ENCODE results near the gene NBR1. TPM values are rescaled to one million over a fixed set of nuclear protein-coding genes. Genes with fewer than 3 reads are reported as not detected.

NBR1 gene
- total and polyA plus RNA-seq, 4 donors: 18.2 to 74.6 (median 44.7) TPM

DNA sequence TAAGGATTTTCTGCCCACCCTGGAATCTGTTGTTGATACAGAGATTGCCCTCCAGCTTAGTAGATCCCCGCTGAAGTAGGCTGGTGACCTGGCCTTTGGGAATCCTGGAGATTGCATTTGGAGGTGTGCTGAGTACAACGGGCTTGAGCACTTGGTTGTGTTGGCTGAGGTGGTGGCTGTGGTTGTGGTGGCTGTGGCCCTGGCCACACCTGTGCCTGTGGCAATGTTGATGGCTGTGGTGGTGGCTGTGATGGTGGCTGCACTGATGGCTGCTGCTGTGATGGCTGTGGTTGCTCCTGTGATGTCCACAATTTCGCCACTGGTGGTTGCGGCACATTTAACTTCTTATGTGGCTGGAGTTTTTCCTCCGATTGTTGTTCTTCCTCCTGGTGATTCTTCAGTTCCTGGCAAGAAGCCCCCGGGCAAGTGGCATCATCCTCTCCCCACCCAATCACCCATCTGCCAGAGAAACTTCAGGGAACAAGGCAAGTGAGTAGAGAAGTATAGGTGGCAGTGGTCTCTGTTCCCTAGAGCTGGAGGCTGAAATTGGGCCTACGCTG, 53.2 kb downstream of the NBR1 start:
- no peak for DNase-seq (ENCODE audit: low spot score)

More for the DNA sequence above, 53.2 kb downstream of the NBR1 start:
- Histone ChIP-seq H3K27me3 (ENCODE audit: control insufficient read depth in 4 of 4, insufficient read depth in 4 of 4, low read length in 3 of 4) (no peaks in the 10 kb centered on the region), H3K4me3 (ENCODE audit: low read depth in 1 of 3, low read length in 3 of 3) (no peak overlapping the region), H3K9ac (ENCODE audit: low read depth in 1 of 2, low read length in 2 of 2) (no peak overlapping the region), H3K36me3 (ENCODE audit: control insufficient read depth in 4 of 4, insufficient read depth in 3 of 4, low read depth in 1 of 4, low read length in 3 of 4) (peaks cover 0 to 4% (median 1%) of the 10 kb centered on the region in 4 donors), H3K27ac (ENCODE audit: low read depth in 1 of 2, low read length in 2 of 2) (no peak overlapping the region), H3K4me1 (ENCODE audit: control insufficient read depth in 4 of 4, insufficient read depth in 4 of 4, low read length in 3 of 4) (no peaks in the 10 kb centered on the region), H3K9me3 (ENCODE audit: control insufficient read depth in 4 of 4, low read length in 3 of 4) (no peaks in the 10 kb centered on the region)
- TF ChIP-seq NR2F2 (IDR thresholded peaks at IDR 0.05): no peak
- TF ChIP-seq, protein P1, sequence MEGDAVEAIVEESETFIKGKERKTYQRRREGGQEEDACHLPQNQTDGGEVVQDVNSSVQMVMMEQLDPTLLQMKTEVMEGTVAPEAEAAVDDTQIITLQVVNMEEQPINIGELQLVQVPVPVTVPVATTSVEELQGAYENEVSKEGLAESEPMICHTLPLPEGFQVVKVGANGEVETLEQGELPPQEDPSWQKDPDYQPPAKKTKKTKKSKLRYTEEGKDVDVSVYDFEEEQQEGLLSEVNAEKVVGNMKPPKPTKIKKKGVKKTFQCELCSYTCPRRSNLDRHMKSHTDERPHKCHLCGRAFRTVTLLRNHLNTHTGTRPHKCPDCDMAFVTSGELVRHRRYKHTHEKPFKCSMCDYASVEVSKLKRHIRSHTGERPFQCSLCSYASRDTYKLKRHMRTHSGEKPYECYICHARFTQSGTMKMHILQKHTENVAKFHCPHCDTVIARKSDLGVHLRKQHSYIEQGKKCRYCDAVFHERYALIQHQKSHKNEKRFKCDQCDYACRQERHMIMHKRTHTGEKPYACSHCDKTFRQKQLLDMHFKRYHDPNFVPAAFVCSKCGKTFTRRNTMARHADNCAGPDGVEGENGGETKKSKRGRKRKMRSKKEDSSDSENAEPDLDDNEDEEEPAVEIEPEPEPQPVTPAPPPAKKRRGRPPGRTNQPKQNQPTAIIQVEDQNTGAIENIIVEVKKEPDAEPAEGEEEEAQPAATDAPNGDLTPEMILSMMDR (IDR thresholded peaks at IDR 0.05; ENCODE audit: low read depth, low read length, missing input control): no peak
- no peak for TF ChIP-seq FOXA1 (IDR thresholded peaks at IDR 0.05)
- TF ChIP-seq MAX (IDR thresholded peaks at IDR 0.05): no peak
- TF ChIP-seq, protein P2, sequence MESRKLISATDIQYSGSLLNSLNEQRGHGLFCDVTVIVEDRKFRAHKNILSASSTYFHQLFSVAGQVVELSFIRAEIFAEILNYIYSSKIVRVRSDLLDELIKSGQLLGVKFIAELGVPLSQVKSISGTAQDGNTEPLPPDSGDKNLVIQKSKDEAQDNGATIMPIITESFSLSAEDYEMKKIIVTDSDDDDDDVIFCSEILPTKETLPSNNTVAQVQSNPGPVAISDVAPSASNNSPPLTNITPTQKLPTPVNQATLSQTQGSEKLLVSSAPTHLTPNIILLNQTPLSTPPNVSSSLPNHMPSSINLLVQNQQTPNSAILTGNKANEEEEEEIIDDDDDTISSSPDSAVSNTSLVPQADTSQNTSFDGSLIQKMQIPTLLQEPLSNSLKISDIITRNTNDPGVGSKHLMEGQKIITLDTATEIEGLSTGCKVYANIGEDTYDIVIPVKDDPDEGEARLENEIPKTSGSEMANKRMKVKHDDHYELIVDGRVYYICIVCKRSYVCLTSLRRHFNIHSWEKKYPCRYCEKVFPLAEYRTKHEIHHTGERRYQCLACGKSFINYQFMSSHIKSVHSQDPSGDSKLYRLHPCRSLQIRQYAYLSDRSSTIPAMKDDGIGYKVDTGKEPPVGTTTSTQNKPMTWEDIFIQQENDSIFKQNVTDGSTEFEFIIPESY (IDR thresholded peaks at IDR 0.05): no peak
- TF ChIP-seq HNF4G (IDR thresholded peaks at IDR 0.05): no peak
- no peak for TF ChIP-seq GABPA (IDR thresholded peaks at IDR 0.05 in 1 of 2, conservative IDR thresholded peaks at IDR 0.05 in 1 of 2)
- TF ChIP-seq REST (IDR thresholded peaks at IDR 0.05): no peak
- TF ChIP-seq RXRA (IDR thresholded peaks at IDR 0.05): no peak
- TF ChIP-seq JUND (IDR thresholded peaks at IDR 0.05): no peak
- no peak for TF ChIP-seq TAF1 (conservative IDR thresholded peaks at IDR 0.05)
- no peak for TF ChIP-seq RAD21 (IDR thresholded peaks at IDR 0.05)
- WGBS: 94% methylated on average over 7 of the region's 7 CpGs

Data from liver (tissue), 9 donors.